Embryonic facial prominence (tissue), 1 donor: Measurements from ENCODE around the gene MRPS23.

Experiments used
- DNase-seq: peaks from one replicate; pipeline ENCODE4 v3.0.0-alpha.2; 2016; ENCODE audit errors: extremely low spot score

Gene MRPS23

DNA sequence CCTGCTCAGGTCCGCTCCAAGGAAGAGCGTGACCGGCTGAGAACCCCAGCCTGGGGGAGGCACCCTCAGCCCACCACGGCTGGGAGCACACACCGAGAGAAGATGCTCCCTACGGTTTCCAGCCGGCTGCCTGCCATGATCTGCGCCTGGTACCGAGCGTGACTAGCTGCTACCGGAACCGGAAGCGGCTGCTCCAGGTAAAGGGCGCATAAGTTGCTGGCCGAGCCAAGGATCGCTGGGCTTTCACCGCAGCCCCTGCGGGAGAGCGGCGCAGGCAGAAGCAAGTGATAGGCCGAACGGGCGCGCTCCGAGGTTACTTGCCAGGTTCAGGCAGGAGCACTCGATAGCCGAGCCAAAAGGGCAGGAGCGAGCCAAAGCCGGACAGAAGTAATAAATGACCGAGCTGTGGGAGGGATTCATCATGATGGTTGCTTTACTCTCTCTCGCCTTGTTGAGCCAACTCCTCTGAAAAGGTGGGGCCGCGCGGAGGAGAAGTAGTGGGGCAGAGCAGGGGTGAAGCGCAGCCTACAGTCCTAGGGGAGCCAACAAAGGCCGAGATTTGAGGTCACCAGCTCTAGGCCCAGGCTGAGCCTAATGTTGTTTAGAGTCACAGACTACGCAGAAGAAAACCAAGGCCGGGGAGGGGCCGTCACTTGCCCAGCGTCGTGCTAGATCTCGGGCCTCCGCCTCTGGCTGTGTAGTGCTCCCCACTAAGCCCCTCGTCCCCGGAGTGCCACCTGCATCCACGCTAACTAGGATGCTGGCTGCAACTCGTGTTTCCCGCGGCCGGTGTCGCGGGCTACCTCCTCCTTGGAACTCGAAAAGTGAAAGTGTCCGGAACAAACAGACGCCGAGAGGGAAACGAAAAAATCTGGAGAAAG is at the start of gene MRPS23:
MRPS23 (minus strand) TSS at position 171 of the 881 bp plus-strand sequence; CDS start at position 137, 34 bp downstream.
- peak; percentile 96 for DNase-seq

DNA sequence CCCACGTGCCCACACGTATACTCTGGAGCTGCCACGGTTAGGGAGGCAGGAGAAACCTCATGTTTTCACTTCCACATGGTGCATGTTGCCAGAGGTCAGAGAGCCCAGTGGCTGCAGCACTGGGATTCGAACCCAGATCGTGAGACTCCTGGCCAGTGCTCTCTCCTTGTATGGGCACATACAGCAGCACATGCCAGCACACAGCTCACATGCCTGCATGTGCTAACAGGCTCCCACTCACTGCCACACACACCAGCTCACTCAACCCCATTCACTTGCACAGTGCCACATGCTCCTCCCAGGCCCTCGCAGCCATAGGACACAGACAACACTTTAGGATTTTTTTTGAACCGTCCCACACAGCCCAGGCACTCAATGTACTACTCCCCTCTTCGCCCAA is 49.5 kb upstream of the MRPS23 start:
- DNase-seq, result no peak

DNA sequence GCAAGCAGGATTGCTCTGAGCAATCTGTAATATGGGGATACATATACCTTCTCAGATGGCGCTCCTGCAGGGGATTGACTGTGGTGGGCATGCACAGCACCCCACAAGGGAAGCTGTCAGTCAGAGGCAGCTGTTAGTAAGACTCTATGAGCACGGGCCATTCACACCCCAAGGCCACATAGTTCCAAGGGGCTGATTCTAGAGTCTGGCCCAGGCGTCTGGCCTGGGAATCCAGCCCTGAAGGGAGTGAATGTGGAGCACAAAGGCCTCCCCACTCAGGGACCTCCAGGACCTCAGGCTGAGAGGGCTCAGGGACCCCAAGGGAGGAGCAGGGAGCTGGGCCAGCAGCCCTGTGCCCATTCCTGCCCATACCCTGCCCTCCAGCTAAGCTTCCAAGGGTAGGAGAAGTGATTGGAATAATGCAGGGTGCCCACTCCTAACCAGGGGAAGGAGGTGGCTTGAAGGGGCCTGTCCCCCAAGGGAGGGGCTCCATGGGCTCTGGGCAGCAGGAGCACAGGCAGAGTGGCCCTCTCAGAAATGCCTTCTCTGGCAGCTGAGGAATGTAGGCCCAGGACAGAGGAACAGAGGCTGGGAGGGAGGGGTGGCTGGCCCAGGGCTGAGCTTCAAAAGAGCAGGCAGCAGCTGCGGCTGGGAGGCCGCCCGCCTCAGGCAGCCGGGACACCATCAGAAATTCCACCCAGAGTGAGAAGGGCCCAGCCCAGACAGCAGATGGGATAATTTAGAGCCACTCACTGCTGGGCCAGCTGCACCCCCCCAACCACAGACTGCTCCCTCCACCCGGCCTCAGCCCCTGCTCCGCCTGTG is 48.9 kb upstream of the MRPS23 start:
- no peak for DNase-seq

DNA sequence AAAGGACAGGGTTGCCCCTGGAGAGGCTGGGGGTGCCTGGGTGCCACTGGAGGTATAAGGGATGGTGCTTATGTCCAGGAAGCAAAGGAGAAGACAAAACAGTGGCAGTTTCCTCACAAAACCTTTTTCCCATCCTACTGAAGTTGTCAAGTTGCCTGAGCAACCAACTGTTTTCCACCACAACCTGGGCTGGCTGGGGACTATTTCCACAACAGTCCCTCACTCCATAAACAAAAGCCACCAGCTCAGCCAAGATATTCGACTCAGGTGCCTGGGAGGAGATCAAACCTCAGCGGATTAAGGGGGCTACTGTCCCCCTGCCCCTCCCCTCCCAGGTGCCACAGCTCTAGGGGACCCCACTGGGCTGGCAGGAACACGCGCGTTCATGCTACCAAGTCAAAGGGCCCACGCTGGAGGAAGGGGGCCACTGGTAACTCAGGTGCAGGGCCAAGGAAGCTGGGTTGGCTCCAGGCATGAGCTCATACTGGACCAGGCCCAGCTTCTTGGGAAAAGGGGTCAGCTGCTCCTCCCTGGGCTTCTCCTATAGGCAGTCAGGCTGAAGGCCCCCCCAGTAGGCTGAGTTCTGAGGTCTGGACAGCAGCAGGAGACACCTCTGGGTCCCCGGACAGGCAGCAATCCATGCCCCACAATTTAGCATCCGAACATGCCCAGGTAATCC is 45.7 kb upstream of the MRPS23 start:
- DNase-seq, result no peak

DNA sequence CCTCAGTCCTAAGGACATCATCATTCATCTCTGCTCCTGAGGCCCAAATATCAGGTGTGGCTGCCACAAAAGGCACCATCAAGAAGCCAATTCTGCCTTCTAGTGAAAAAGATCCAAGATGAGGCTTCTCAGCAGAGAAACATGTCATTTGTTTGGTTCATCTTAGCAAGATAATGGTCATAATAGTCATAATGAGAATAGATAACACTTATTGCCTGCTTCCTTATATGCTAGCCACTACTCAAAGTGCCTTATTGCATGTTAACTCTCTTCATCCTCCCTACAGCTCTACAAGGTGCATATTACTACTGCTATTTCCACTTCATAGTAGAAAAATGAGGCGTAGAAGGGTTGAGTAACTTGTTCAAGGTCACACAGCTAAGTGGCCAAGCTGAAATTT is 45.0 kb upstream of the MRPS23 start:
- DNase-seq, result no peak

DNA sequence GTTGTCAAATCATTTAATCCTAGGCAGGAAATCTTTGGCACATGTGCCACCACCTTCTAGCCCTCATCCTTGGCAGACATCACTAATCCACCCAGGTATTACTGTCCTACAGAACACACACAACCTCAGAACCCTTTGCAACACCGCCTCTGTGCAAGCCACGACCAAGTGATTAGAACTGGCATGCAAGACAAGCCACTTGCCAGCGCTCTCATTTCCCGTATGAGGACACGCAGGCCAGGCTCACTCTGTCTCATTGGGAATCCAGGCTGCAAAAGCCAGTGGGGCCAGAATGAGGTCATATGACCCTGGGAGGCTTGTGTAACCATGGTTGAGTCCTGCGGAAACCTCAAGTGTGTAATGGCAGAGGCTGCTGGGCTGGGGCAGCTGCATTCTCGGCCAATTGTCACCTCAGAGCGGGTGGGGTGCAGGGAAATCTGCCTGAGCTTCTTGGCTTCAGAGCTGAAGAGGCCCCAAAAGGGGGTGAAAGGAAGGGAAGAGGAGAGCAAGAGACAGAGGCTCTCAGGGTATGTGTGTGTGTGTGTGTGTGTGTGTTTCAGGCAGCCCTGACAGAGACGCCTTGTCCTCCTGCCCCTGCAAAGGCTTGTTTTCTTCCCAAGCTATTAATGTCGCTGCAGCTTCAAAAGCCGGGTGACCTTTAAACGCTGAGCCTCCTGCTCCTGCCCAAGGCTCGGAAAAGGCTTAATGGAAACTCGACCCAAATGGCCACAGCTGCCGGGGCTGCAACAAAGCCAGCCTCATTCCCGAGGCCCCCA is 43.2 kb upstream of the MRPS23 start:
- DNase-seq, result peak; percentile 84

DNA sequence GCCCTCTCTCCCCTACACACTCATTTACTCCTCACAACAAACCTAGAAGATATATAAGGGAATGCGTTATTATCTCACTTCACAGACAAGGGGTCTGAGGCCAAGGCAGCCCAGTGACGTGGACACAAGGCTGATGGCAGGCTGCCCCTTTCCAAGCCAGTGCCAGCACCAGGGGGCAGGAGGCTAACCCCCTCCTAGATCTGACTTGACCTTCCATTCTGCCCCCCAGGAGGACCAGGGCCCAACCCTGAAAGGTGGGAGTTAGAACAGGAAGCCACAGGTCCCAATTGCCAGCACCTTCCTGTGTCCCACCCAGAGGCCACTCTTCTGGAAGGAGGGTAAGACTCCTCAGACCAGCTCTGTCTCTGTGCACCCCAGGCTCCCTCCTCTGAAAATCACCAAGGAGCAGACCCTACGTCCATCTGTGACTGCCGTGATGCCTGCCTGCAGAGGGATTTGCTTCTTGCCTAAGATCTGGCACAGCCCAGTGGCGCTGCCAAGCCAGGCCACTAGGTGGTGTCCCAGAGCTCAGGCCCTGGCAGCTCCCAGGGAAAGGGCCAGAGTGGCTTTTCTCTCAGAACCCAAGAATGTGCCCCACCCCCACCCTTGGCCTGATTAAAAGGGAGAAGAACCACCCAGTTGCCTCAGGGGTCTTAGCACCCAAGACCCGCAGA is 42.4 kb upstream of the MRPS23 start:
- DNase-seq, result no peak

DNA sequence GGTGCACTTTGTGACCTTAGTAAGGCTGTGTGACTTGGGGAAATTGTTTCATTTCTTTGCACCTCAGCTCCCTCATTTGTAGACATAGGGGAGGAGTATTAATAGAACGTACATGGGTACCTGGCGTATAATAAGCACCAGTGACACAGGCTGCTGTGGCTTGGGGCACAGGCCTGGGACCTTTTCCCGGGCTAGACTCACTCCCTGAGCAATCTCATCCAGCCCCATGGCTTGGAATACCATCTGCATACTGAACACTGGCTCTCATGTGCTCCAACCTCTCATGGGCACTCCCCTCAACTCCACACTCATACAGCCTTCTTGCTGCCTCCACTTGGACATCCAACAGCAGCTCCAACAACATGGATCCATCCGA is 41.0 kb upstream of the MRPS23 start:
- DNase-seq, result no peak

DNA sequence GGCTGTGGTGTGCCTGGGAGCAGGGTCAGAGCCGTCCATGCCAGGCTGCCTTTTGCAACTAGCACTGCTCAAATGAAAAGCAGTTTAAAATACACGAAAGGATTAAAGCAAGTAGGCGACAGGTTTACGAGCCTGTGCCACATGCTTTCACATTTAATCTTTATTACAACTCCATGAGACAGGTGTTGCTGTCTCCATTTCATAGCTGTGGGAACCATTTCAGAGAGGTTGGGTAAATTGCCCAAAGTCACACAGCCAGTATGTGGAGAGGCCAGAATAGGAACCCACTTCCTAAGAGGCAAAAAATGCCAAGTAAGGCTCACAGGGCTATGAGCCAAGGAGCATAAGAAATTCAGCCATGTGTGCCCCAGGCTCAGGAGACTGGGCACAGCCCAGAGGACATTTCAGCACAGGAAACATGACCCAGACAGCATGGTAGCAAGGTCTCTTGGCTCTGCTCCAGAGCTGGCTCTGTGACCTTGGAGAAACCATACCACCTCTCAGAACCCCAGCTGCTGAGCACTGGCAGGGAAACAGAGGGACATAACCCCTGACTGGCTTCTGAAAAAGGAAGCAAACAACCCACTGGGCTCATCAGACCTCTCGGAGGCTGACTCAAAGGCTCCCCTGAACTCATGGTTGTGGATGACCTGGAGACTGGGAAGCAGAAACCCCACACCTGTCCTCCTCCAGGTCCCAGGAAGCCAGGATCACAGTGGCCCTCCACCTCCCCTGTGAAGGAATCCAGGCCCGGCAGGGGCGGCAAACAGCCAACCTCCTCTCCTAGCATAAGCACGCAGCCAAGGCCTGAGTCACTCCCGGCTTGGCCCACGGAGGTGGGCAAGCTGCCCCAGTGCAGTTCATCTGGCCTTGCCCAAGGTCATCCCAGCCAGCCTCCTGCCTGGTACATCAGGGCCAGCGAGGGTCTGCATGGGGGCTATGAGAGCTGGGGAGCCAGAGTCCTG is 40.3 kb upstream of the MRPS23 start:
- no peak for DNase-seq

DNA sequence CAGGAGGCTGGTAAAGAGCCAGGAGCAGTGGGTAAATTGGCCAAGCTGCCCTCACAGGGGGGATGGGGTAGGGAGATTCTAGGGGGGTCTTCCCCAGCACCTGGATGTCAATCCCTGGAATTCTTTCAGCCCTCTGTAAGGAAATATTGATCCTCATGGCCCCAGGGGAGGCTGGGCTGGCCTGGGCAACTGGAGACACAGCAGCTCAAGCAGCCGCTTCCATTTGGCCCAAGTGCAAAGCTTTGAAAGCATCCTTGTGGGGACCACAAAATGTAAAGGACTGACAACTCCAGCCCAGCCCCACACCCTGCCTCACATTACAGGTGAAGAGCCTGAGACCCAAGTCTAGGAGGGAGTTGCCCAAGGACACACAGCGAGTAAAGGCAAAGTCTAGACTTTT is 39.4 kb upstream of the MRPS23 start:
- DNase-seq, result no peak

DNA sequence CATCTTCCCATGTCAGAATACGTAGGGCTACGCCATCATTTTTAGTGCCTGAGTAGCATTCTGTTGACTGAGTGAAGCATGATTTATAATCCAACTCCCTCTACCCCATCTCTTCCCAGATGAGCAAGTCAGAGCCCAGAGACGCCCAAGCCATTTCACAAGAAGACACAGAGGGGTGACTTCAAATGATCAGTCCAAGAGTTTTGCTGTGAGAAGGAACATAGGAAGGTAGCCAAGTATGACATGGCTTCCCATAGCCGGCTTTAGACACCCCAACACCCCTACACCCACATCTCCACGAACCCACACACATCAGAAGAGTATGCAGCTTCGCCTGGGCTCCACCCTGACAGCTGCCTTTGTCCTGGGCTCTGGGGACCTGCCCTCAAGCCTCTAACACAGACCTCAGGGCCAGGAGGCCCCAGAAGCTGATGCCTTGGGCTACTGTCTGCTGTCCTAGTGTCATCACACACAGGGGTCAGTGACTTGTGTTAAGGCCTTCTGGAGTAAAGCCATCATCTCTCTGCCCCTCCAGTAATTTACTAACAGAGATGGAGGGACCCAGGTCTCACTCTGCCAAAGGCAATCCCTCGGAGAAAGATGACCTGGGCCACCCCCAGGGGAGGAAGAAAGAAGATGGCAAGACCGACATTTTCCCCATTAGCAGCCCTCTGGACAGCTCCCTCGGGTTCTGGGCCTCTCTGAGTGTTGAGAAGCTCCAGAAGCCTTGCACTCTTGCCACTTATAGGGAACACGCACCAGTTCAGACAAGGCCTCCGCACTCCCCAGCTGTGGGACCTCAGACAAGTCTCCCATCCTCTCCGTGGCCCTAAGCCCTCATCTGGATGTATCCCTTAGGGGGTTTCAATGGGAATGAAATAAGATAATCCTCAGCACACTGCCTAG is 38.7 kb upstream of the MRPS23 start:
- DNase-seq, result no peak

DNA sequence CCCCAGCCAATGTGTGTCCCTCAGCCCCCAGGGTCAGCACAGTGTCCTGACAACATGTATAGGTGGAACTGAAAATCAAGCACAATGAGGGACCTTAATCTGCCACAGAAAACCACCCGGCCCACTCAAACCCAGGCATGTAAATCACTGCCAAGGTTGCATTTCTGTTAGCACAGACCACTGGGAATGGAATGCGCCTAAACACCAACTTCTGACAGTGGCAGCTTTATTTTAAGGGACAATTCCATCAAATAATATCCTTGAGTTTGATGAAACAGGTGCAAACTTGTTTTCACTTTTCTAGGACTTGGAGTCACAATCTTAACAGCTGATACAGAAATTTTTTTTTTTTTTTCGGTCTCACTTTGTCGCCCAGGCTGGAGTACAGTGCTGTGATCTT is 37.3 kb upstream of the MRPS23 start:
- DNase-seq, result no peak

DNA sequence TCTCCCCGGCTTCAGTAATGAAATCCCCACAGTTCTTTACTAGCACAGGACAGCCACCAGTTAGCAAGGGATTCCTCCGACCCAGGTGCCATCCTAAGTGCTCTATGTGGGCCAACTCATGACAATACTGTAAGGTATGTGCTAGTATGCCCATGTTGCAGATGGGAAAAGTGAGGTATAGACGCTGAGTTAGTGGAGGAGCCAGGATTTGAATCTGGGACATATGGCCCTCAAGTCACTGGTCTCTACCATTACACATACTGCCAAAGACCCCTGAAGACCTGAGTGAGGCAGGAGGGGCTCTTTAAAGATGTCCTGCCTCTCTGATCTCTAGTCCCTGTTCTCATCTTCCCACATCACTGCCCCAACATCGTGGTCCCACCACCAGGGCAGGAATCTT is 36.2 kb upstream of the MRPS23 start:
- no peak for DNase-seq

DNA sequence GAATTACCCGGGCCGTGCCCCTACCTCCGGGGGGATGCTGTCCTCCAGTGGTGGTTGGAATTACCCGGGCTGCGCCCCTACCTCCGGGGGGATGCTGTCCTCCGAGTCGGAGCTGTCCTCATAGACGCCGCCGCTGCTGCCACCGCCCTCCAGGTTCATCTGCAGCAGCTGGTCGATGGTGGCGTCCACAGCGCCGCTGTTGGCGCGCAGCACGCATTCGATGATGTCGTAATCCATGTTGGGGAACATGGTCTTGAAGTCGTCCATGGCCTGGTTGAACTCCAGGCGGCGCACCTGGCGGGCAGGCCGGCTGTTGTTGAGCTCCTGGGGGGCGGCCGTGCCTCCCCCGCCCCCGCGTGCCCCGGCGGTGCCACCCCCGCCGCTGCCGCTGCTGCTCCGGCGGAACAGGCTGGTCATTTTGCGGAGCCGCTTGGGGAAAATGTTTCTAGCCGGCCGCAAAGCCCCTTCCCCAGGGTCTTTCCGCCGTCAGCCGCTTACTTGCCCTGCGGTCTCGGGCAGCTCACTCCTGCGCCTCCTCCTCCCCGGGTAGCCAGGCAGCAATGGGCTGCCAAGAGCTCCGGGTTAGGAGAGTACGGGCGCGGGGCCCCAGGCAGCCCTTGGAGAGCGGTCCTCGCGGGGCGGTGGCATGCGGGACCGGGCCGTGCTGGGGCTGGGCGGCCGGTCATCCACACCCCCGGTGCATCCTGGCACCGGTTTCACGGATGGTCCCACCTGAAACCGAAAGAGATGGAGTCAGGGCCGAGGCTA is 35.5 kb upstream of the MRPS23 start:
- DNase-seq, result no peak

DNA sequence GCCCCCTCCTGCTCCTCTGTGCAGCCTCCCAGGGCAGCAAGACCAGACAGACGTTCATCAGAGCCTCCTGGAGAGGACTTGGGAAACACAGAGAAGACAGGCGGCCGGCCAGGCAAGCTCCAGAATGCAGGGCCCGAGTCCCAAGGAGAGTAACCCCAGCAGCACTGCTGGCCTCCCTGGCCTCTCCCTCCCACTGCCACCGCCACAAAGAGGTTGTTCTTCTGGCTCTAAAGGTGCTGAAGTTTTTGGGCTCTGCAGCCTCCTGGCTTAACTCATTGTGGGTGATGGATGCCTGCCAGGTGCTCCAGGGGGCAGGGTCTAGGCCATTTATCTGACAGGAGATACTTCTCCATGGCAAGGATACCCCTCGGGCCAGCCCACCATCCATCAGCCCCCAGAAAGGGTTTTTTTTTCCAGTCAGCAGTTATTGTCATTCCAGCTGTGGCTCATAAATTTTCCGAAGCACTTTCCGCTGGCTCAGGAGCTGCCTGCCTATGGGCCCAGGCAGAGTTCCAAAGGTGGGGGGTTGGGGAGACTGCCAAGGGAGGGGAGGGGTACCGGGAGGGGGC is 32.0 kb upstream of the MRPS23 start:
- no peak for DNase-seq

DNA sequence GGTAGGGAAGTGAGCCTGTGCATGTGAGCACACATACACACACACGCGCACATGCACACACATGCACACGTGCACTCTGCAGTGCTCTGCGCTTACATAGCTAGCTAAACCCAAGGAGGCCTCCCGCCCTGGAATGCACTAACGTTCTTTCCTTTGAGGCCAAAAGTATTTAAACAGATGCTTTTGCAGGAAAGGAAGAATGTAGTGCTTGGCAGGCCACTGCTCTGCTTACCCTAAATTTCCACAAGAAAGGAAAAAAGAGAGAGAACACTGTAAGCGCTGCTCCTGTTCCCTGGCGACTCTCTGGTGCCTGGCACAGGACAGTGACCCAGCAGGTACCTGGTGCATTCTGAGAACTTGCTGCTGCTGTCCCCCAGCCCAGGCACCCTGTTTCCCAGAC is 31.3 kb upstream of the MRPS23 start:
- DNase-seq, result peak; percentile 90

DNA sequence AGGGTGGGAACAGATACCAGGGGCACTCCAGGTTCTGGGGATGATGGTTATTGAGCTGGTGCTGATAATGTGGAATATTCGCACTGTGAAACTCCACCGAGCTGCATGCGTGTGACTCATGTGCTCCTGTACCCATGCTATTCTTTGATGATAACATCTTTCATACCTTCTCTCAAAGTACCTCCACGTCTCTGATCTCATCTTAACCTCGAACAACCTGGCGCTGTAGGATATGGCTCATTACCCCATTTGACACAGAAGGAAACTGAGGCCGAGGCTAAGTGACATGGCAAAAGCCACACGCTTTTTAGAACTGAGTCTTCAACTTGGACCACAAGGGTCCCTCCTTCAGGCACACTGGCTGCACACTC is 30.2 kb upstream of the MRPS23 start:
- DNase-seq, result no peak
